OCI-LY1 (cell line): ENCODE measurements around the gene NHERF2.

Source experiments
- EZH2 ChIP-seq: fragments of 200-600 bp; sonication (generic), shearing (Covaris generic); IDR thresholded peaks from 2 replicates; pipeline ENCODE4 v1.8.0; 2017; ENCODE audit warnings: borderline replicate concordance, mixed run types, mild to moderate bottlenecking, antibody characterized with exemption, low read length, moderate library complexity, mixed read lengths
- TF ChIP-seq, protein P1 (sequence below): fragments of 200-600 bp; sonication (generic), shearing (Covaris generic); IDR thresholded peaks from 2 replicates; pipeline ENCODE4 v1.5.1; 2017; ENCODE audit warnings: mild to moderate bottlenecking, antibody characterized with exemption, low read length, moderate library complexity, mixed read lengths

DNA sequence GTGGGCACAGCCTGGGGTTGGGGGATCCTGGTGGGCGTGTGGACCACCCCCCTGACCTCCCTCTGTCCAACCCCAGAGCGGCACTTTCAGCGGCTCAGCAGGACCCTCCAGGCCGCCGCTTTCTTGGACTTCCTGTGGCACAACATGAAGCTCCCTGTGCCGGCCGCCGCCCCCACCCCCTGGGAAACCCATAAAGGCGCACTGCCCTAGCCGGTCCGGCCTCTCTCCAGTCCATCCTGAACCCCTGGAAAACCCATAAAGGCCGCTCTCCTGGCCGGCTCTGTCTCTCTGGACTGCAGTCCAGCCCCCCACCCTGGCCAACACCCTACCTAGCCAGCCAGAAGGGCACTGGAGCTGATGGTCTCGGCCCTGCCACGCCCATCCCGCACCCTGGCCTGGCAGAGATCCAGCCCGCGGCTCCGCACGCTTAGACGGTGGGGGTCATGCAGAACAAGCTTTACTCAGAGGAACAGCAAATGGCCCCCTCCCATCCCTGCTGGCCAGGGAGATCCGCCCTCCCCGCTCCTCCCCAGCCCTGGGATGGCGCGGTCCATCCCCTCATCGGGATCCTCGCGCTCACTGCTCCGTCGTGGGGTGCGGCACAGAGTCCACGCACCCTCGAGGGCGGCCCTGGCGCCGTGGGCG, 48.1 kb upstream of the NHERF2 start:
- TF ChIP-seq, protein P1, sequence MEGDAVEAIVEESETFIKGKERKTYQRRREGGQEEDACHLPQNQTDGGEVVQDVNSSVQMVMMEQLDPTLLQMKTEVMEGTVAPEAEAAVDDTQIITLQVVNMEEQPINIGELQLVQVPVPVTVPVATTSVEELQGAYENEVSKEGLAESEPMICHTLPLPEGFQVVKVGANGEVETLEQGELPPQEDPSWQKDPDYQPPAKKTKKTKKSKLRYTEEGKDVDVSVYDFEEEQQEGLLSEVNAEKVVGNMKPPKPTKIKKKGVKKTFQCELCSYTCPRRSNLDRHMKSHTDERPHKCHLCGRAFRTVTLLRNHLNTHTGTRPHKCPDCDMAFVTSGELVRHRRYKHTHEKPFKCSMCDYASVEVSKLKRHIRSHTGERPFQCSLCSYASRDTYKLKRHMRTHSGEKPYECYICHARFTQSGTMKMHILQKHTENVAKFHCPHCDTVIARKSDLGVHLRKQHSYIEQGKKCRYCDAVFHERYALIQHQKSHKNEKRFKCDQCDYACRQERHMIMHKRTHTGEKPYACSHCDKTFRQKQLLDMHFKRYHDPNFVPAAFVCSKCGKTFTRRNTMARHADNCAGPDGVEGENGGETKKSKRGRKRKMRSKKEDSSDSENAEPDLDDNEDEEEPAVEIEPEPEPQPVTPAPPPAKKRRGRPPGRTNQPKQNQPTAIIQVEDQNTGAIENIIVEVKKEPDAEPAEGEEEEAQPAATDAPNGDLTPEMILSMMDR: no peak
- TF ChIP-seq EZH2: no peak
